Inflammatory macrophage (primary cell): ENCODE results near the gene PCNX2.

Source experiments
- DNase-seq, 2 donors: peaks; one replicate each; pipeline ENCODE4 v3.0.0-alpha.2; 2020 to 2022

The PCNX2 gene

DNA sequence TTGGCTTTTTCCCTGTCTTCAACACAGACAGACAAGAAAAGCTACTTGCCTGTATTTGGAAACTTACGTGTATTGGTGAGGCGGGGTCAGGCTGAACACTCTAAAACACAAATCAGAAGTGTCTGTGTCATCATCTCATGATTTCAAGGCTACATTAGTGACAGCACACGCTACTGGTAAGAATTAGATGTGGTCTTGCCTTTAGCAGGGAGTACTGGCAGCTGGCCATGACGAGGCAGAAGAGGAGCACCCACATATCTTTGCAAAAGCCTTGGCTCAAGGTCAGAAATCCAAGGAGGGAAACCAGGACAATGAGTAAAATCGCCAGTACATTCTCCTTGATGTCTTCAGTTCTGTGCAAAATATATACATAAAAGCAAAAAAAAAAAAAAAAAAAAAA is 77.7 kb downstream of the PCNX2 start:
- DNase-seq = no peak

DNA sequence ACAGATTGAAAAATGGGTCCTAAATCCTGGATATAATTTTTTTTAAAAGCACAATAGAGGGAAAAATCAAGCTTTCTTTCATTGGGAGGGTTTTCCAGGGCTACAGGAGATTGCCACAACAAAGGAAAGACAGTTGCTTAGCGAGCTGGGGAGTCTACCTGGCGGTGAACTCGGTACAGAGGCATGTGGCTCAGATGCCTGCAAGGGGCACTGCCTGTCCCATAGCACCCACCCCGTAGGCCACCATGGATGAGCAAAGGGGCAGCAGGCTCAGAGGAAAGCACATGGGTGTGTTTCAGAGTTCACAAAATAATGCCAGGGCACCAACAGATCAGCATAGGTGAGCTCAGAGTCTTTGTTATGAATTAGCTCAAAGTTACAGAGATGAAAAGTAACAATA is 79.5 kb downstream of the PCNX2 start:
- no peak for DNase-seq

DNA sequence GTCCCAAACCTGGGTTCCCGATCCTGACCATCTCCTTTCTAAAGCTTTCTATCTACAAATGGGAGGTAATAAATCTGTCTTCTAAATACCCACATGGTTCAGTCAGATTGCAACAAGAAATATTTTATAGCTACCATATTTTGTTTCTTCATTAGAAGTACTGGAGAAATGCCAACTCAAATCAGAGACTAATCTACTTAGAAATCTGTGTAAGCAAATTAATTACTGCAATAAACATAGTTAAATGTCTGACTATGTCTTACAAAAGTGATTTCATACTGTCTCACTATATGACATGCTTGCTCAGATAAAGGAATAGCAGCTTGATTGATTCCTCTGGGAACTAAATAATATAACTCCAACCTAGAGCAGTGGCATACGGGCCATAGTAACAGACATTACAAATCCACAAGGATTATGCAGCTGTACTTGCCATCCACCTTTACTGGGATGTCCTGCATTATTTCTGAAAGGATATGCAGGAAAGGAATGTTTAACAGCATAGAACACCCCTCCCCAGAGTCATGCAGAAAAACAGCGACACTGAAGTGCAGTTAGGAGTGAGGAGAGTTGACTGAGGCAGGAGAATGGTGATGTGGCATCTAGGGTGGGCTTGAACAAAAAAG is 80.3 kb downstream of the PCNX2 start:
- no peak for DNase-seq

DNA sequence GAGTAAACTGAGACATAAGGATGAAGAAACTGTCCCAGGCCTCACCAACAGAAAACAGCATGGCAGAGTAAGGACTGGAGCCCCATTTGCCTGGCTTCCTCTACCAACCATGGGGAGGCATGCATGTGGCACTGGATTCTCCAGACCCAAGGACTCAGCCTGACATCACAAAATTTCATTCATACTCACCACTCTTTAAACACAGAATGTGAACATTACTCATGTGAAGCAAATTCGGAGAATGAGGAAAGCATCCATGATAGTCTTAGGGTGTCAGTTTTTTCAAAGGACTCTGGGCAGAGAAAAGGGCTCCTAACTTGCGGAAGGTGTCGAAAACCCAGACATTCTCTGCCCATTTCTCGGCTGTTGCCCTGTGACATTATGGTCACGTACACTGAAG is 83.9 kb downstream of the PCNX2 start:
- DNase-seq = no peak

DNA sequence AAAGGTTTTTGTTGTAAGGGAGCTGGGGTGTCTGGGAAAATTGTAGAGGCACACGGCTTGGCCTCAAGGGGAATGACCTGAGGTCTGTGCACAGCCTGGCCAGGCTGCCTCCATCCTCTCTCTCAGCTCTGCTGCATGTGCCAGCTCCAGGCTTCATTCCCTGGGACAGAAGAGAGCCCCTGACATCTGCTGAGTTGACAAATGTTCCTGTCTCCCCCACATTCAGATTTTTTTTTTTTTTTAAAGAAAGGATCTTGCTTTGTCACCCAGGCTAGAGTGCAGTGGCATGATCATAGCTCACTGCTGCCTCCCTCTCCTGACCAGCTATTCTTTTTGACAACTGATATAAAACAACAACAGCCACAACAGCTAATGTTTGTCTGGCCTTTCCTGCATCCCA is 84.4 kb downstream of the PCNX2 start:
- DNase-seq = no peak

DNA sequence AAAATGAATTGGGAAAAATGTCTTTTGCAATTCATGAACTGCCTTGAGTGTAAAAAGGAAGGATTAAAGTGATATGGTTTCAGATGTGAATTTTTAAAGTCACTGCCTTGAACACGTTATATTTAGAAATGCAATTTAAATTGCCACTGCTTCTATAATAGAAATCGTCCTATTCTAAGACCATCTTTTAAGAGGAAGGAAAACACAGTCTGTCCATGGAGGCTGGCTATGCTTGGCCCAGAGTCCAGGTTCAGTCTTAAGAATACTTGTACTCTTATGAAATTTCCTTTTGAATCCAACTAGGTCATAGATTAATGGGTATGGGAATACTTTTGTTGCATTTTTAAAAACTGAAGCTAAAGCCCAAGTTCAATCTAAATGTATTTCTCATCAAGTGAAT is 86.0 kb downstream of the PCNX2 start:
- DNase-seq = no peak

DNA sequence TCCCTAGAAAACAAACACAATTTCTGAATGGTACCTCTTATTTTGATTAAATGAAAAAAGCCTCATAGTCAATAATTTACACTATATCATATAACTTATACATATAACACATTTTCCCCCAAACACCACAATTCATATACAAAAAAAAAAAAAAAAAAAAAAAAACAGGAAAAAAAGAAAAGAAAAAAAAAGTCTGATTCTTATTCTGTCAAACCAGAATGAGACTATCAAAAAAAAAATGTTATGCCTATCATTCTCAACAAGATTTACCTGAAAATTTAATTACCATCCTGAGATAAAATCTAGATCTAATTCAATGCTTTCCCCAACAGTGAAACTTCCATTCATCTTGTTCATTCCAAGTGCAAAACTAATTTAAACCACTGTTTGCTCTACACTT is 86.8 kb downstream of the PCNX2 start:
- DNase-seq = no peak

DNA sequence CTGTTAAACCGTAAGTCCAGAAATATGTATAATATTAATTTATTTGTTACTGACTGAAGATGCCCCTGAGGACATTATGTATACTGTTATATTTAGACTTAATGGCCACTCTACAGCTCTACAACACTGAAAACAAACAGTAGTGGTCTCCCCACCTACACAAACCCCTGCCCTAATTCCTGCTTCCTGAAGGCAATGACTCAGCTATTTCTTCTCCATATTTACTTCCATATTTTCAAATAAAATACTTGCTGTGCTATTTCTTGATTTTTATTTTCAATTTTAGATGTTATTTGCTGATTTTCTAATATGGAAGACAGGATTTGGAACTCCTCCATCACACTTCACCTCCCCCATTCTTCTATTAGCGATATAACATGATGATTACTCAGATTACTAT is 97.6 kb downstream of the PCNX2 start:
- peak in 1 of 2 donors; percentile 21 for DNase-seq

DNA sequence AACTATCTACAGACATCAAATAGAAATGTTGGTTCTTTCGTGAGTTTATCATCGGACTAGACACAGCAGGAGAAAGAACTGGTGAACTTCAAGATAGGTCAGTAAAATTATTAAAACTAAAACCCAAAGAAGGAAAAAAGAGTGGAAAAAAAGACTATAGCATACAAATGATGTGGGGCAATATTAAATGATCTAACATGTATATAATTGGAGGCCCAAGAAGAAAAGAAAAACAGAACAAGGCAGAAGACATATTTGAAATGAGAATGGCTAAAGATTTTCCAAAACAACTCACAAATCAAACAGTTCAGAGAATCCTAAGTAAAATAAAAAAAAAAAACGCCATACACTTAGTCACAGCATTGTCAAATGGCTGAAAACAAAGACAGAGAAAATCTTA is 101.8 kb downstream of the PCNX2 start:
- no peak for DNase-seq

DNA sequence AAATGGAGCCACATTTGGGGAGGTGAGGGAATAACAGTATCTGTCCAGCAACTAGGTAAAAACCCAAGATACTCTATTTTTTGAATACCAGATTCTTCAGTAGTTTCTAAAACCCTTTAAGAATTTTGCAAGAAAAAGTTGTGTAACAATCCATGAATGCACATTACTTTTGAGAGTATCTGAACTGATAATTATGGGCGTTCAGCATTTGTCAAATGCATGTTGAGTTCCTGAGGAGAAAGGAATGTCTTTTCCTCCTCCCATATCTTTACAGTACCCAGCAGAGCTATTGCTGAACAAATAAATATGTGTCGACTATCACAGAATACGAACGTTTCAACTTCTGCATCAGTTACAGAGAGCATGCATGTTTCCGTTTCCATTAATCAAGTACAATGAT is 104.5 kb downstream of the PCNX2 start:
- no peak for DNase-seq

DNA sequence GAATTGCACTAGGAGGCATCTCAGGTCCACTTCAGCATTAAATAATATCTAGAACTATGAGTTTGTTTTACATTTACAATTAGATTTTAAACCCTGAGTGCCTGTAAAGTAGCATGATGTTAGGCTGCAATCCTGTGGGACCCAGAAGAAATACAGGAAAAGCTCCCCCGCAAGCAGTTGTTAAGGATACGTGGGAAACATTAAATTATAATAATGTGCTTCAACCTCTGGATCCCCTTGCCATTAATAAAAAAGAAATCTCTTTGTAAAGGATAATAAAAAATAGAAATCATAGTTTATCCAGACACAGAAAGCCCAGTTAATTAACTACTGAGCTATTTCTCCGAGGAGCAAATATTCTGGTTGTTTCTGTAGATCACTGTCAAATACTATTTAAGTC is 106.0 kb downstream of the PCNX2 start:
- DNase-seq = no peak

DNA sequence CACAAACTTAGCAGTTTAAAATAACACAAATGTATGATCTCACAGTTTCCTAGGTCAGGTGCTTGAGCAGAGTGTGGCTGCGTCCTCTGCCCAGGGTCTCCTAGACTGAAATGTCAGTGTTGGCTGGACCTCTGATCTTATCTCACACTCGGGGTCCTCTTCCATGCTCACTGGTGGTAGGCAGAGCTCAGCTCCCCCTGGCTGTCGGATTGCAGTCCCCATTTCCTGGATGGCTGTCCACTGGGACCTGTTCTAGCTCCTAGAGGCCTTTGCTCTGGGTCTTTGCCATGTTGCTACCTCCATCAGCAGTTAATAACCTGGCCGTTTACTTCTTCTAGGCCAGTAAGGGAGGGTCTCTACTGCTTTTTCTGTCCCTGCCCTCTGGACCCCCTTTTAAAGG is 107.5 kb downstream of the PCNX2 start:
- no peak for DNase-seq

DNA sequence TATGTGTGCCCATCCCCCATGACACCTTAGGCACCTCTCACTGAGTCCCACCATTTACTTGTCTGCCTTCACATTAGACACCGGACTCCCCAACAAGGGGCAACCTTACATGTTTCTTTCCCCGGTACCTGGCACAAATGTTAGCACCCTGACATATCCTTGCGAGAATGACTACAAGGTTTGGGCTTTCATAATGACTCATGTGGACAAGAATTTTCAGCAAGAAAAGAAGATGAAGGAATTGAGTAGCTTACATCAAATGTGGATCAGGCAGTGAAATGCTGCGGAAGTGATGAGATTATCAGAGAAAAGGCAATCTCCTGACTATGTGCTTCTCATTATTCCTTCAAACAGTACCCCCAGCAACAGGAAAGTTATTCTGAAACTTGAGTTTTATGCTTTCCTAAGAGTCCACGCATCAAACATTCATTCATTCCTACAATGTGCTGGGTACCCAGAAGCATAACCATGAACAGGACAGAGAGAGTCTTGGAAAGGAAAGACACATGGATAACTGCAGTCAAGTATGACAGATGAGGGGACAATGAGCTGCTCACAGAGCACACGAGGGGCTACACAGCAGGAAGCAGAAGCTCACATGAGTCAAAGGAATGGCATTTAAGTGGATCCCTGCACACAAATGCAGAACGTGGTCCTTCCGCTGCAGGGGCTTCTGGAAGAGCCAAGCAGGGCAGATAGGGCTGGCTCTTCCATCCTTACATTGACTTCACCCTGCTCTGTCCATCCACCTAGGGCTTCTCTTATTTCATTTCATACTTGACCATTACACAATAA is 112.1 kb downstream of the PCNX2 start:
- no peak for DNase-seq

DNA sequence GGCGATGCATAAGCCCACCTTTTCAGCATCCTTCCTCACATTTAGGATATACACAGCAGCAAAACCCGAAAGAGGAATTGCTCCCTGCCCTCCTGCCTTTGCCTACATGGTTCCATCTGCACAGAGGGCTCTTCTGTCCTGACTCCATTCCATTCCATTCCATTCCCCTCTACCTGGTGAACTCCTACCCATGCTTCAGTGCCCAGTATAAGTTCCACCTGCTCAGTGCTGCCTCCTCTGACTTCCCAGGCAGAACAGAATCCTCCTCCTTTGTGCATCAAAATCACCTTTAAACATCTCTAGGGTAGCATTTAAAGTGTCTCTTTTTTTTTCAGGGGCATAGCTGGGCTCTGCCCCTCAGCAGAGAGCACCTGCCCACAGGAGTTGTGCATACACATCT is 112.9 kb downstream of the PCNX2 start:
- no peak for DNase-seq

DNA sequence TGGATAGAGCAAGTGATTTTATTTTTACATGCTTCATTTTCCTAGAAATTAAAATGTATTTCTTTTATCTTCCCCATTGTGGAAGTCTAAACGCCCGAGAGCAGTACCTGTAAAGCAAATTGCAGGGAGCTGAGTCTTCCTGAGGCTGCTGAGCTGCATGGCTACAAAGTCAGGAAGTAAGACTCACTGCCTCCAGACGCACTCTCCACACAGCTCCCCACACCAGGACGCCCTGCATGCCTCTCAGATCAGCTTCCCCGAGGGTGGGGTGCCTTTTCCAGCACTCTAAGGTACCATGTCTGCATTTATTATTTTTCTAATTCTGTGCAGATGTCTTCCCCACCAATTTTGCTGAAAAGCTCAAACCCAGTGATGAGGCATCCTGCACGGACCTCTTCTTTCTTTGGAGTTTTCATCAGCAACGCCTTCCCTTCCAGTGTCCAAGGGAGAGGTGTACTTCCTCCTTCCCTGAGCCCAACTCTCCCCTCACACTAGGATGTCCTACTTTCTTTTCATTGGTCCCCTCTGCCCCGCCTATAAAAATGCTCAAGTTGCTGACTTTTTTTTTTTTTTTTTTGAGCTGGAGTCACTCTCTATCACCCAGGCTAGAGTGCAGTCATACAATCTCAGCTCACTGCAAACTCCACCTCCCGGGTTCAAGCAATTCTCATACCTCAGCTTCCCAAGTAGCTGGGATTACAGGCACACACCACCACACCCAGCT is 114.7 kb downstream of the PCNX2 start:
- no peak for DNase-seq

DNA sequence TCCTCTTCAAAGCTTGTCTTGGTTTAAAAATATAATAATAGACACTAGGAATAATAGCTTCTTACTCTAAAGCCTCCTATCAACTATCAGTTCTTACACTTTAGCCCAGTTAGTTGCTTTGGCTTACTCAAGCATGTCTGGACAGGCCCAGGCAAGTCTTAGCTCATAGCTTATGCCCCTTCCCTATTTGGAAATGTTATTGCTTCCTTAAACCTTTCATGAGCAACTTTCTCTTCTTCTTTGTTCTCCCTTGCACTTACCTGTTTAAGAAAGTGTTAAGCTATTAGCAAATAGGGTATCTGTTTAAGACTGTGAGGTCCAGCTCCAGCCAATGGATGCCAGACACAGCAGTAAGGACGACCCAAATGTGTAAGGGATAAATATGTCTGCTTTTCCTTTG is 115.9 kb downstream of the PCNX2 start:
- peak; percentile 38 to 56 for DNase-seq

DNA sequence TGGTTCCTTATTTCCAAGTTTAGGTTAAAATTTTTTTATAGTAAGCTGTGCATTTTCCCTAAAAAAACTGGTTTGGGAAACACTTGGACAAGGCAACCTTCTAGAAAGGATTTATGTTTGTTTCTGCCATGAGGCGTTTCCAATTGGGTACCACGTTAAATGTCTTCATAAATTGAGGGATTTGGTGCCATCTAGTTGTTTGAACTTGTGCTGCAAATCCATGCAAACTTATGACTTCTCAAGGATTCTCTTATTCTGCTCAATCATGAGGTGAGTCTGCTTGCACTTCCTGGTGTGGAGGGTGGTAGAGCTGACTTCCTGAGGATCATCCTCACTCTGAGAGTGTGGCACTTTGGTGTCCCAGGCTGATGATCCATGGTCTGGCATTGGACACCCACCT is 123.3 kb downstream of the PCNX2 start:
- DNase-seq = peak; percentile 59 to 60

DNA sequence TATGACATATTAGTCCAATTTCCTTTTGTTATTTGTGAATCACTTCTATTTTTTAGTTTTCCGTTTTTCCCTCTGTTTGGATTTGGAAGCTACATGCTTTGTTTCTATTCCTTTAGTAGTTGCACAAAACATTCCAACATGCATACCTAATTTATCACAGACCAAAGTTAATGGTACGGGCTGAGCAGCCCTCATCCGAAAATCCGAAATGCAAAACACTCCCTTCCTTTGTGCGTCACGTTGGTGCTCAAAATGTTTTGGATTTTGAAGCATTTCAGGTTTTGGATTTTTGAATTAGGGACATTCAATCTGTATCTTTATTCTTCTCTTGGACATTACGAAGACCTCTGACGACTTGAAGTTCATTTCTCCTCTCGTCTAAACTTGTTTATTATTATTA is 124.8 kb downstream of the PCNX2 start:
- DNase-seq = no peak

DNA sequence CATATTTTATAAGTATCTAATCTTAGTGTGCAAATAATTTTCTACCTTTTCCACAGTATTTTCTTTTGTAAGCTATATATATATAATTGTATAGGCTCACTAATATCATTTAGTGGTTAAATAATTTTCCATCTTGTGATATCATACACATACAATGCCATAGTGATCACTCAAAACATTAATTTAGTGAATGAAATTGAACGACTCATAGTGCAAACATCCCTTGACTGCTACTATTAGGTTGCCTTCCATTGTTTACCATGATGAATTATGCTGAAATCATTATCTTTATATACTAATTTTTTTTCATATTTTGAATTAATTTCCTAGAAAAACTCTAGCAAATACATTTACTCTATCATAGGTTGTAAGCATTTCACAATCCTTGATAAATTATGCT is 127.1 kb downstream of the PCNX2 start:
- no peak for DNase-seq

DNA sequence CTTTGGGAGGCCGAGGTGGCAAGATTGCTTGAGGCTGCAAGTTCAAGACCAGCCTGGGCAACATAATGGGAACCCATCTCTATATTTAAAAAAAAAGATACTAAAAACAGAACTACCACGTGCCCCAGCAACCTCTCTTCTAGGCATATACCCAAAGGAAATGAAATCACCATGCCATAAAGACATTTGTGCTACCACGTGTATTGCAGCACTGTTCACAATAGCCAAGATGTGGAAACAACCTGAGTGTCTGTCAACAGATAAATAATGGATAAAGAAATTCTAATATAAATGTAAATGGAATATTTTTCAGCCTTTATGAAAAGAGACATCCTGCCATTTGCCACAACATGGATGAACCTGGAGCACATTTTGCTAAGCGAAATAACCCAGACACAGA is 128.6 kb downstream of the PCNX2 start:
- DNase-seq = peak; percentile 10 to 39

DNA sequence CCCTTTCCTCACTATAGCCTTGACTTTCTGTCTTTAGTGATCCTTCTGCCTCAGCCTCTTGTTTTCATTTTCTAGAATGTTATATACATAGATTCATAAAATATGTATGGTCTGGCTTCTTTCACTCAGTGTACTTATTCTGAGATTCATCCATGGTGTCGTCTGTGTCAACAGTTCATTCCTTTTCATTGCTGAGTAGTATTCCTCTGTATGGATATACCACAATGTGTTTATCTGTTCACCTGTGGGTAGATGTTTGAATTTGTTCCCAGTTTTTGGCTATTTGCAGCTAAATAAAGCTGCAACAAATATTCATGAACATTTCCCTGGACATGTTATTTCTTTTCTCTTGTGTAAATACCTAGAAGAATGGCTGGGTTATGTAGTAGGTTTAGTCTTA is 131.8 kb downstream of the PCNX2 start:
- no peak for DNase-seq

DNA sequence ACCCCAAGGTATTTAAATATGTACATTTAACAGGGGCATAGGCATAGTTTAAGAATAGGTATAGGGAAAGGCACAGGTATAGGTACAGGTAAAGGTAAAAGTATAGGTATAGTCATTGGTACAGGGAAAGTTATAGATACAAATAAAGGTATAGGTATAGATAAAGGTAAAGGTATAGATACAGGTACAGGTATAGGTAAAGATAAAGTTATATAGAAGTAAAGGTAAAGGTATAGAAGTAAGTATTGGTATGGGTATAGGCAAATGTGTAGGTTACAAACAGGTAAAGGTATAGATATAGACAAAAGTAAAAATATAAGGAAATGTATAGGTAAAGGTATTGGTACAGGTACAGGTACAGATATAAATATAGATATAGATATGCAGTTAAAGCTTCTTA is 137.2 kb downstream of the PCNX2 start:
- DNase-seq = no peak

DNA sequence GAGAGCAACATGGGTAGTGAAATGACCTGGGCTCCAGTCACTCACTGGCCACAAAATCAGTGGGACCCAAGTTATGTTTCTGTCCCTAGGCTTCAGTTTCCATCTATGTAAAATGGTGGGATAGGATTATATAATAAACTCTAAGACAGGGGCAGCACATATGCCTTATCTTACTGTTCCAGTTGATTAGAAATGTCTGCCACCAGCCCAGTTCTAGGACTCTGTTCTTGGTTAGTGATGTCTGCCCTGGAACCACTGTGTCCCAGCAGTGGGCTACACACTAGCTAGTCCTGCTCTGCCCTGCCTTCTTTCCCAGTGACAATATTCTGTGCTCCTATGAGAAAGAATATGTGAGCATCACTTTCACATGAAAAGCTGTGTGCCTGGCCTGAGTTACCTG is 138.3 kb downstream of the PCNX2 start:
- DNase-seq = no peak

DNA sequence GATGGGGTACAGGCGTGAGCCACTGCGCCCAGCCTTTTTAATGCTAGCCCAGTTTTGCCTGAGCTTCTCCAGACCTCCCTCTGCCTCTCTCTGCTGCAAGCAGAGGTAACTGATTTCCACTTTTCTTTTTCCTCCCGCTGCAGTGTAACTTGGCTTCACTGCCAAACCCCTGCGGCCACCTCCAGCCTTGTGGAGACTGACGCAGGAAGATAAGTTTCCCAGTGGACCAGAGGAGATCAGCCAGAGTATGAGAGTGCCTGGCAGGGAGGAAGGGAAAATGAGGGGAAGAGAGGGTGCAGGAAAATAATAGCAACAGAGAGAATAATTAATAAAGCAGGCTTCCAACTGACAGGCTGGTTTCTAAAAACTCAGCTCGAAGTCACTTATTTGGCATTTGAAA is 143.7 kb downstream of the PCNX2 start:
- DNase-seq = no peak
